Loucy (cell line): Measurements from ENCODE around the gene FLRT2.

Source experiments
- H2AFZ ChIP-seq: fragments of 200-600 bp; sonication (generic); 2 replicates; pipeline ENCODE4 v1.6.0; 2016; ENCODE audit warnings: antibody characterized with exemption, mild to moderate bottlenecking, low read length, moderate library complexity
- H3F3A ChIP-seq: fragments of 200-600 bp; 2 replicates; pipeline ENCODE4 v1.6.0; 2016; ENCODE audit warnings: antibody characterized with exemption, low read depth, mild to moderate bottlenecking
- H3K27me3 ChIP-seq: fragments of 200-600 bp; sonication (generic); 2 replicates; pipeline ENCODE4 v1.6.1; 2014; ENCODE audit warnings: low read length, mild to moderate bottlenecking; ENCODE audit not compliant: insufficient read depth, poor library complexity, severe bottlenecking
- H3K36me3 ChIP-seq: fragments of 200-600 bp; sonication (generic); 2 replicates; pipeline ENCODE4 v1.6.1; 2016; ENCODE audit warnings: low read length; ENCODE audit not compliant: insufficient read depth
- H3K4me1 ChIP-seq: fragments of 200-600 bp; sonication (generic); 2 replicates; pipeline ENCODE4 v1.5.1; 2014; ENCODE audit warnings: low read length, mild to moderate bottlenecking; ENCODE audit not compliant: insufficient read depth, poor library complexity, severe bottlenecking
- H3K4me2 ChIP-seq: fragments of 200-600 bp; sonication (generic); 2 replicates; pipeline ENCODE4 v1.6.0; 2014; ENCODE audit warnings: antibody characterized with exemption, low read length, low read depth, mild to moderate bottlenecking; ENCODE audit not compliant: poor library complexity, severe bottlenecking
- H3K4me3 ChIP-seq: fragments of 200-600 bp; sonication (generic); 2 replicates; pipeline ENCODE4 v1.5.1; 2014; ENCODE audit warnings: low read length, mild to moderate bottlenecking, mixed read lengths; ENCODE audit not compliant: poor library complexity, severe bottlenecking
- H3K79me2 ChIP-seq: fragments of 200-600 bp; sonication (generic); 2 replicates; pipeline ENCODE4 v1.6.1; 2014; ENCODE audit warnings: low read length; ENCODE audit not compliant: insufficient read depth
- H3K9ac ChIP-seq: fragments of 200-600 bp; sonication (generic); 2 replicates; pipeline ENCODE4 v1.6.0; 2014; ENCODE audit warnings: mild to moderate bottlenecking, low read depth, low read length, moderate library complexity; ENCODE audit not compliant: poor library complexity, severe bottlenecking
- H3K9me2 ChIP-seq: fragments of 200-600 bp; sonication (generic); replicated peaks from 2 replicates; pipeline ENCODE4 v1.6.1; 2016; ENCODE audit warnings: low read depth, low read length, mixed read lengths
- H3K9me3 ChIP-seq: fragments of 200-600 bp; sonication (generic); 2 replicates; pipeline ENCODE4 v1.6.1; 2014; ENCODE audit warnings: mild to moderate bottlenecking, antibody characterized with exemption, low read length, low read depth; ENCODE audit not compliant: insufficient read depth
- H4K20me1 ChIP-seq: fragments of 200-600 bp; sonication (generic); 2 replicates; pipeline ENCODE4 v1.6.0; 2014; ENCODE audit warnings: antibody characterized with exemption, low read length, mild to moderate bottlenecking; ENCODE audit not compliant: insufficient read depth, poor library complexity, severe bottlenecking
- EZH2phosphoT487 ChIP-seq: fragments of 200-600 bp; IDR thresholded peaks from 2 replicates; pipeline ENCODE4 v1.6.1; 2018; ENCODE audit warnings: antibody characterized with exemption, mild to moderate bottlenecking, moderate library complexity, borderline replicate concordance
- TF ChIP-seq, protein P1 (sequence below): fragments of 200-600 bp; sonication (generic); conservative IDR thresholded peaks from 2 replicates; pipeline ENCODE4 v1.5.1; 2014; ENCODE audit warnings: mild to moderate bottlenecking, antibody characterized with exemption, low read length

FLRT2 gene

DNA sequence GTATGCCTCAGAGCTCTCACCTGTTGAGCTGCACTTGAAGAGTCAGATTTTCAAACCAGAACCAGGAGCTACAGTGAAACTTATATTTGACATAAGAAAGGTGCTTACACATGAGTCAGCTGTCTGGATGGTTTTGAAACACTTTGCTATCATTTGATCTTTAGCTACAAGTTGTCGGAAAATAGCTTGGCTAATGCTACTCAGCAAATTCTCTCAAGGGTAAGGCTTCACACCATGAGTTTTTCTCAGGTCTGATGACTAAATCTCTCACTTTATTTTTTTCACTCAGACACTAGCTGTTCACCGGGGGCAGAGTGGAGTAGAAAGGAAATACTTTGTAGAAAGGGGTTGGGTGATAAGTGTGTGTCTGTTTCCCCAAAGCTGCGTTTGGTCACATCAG lies 171.8 kb downstream of the FLRT2 start:
- Histone ChIP-seq H3F3A (peaks cover 3% of the 10 kb centered on the region; the same call in 1 of the 2 replicates), H3K9ac (peak overlapping the region; percentile 7), H3K4me1 (peaks cover 17% of the 10 kb centered on the region), H4K20me1 (no peaks in the 10 kb centered on the region), H3K4me2 (peak overlapping the region; percentile 62), H3K27me3 (no peaks in the 10 kb centered on the region), H3K9me3 (no peaks in the 10 kb centered on the region), H2AFZ (peak overlapping the region; percentile 59), H3K4me3 (peak overlapping the region; percentile 31), H3K9me2 (no peaks in the 10 kb centered on the region), H3K36me3 (no peaks in the 10 kb centered on the region), H3K79me2 (no peaks in the 10 kb centered on the region)
- TF ChIP-seq EZH2phosphoT487: no peak
- TF ChIP-seq, protein P1, sequence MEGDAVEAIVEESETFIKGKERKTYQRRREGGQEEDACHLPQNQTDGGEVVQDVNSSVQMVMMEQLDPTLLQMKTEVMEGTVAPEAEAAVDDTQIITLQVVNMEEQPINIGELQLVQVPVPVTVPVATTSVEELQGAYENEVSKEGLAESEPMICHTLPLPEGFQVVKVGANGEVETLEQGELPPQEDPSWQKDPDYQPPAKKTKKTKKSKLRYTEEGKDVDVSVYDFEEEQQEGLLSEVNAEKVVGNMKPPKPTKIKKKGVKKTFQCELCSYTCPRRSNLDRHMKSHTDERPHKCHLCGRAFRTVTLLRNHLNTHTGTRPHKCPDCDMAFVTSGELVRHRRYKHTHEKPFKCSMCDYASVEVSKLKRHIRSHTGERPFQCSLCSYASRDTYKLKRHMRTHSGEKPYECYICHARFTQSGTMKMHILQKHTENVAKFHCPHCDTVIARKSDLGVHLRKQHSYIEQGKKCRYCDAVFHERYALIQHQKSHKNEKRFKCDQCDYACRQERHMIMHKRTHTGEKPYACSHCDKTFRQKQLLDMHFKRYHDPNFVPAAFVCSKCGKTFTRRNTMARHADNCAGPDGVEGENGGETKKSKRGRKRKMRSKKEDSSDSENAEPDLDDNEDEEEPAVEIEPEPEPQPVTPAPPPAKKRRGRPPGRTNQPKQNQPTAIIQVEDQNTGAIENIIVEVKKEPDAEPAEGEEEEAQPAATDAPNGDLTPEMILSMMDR: no peak

DNA sequence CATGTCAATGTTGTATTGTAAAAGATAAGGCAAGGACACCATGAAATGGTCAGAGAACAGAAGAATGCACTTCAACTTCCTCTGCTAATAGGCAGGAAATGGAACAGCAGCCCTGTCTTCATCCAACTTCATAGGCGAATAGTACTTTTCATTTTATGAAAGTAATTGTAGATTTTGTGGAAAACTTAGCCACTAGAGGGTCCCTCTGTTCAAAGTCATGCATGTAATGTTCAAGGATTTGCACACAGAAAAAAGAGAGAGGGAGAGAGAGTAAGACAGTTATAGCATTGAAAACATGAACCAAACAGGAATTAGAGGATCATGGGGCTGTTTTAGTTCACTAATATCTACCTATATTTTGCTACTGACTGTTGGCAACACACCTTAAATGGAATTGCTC lies 172.2 kb downstream of the FLRT2 start:
- peak overlapping the region; percentile 62 for H3K4me2 ChIP-seq
- H3K4me3 ChIP-seq: peak overlapping the region; percentile 31
- peaks cover 17% of the 10 kb centered on the region for H3K4me1 ChIP-seq
- H2AFZ ChIP-seq: peak overlapping the region; percentile 59
- peaks cover 3% of the 10 kb centered on the region; the same call in 1 of the 2 replicates for H3F3A ChIP-seq
- no peak for TF ChIP-seq EZH2phosphoT487
- TF ChIP-seq, protein P1: peak; percentile 53
- H3K79me2 ChIP-seq: no peaks in the 10 kb centered on the region
- peak overlapping the region; percentile 7 for H3K9ac ChIP-seq
- H3K27me3 ChIP-seq: no peaks in the 10 kb centered on the region
- H3K36me3 ChIP-seq: no peaks in the 10 kb centered on the region
- no peaks in the 10 kb centered on the region for H3K9me2 ChIP-seq
- no peaks in the 10 kb centered on the region for H3K9me3 ChIP-seq
- H4K20me1 ChIP-seq: no peaks in the 10 kb centered on the region

DNA sequence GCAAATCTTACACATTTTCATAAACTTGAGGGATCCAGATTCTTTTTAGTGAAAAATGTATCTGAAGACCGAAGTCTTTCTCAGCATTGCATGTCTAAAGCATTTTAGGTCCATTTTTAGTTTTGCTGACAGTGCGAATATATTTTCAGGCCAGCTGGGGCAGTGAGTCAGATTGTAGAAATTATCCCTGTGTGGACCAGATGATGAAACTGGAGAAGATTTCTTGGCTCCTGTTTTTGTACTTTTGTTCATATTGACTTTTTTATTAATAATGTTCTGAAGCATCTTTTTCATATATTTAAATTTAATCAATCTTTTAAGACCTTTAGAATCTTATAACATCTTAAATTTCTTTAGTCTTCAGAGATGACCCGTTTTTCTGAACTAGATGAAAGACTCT lies 173.1 kb downstream of the FLRT2 start:
- H3K9ac ChIP-seq: peak overlapping the region; percentile 7
- peaks cover 3% of the 10 kb centered on the region; the same call in 1 of the 2 replicates for H3F3A ChIP-seq
- no peaks in the 10 kb centered on the region for H3K9me2 ChIP-seq
- H3K4me2 ChIP-seq: peak overlapping the region; percentile 62
- no peaks in the 10 kb centered on the region for H3K36me3 ChIP-seq
- no peaks in the 10 kb centered on the region for H4K20me1 ChIP-seq
- H3K4me1 ChIP-seq: peaks cover 17% of the 10 kb centered on the region
- H3K27me3 ChIP-seq: no peaks in the 10 kb centered on the region
- H3K79me2 ChIP-seq: no peaks in the 10 kb centered on the region
- H3K9me3 ChIP-seq: no peaks in the 10 kb centered on the region
- TF ChIP-seq, protein P1: no peak
- TF ChIP-seq EZH2phosphoT487: no peak
- peak overlapping the region; percentile 59 for H2AFZ ChIP-seq
- H3K4me3 ChIP-seq: no peak overlapping the region
